ENCODE data around the gene LBHD1. TPM values are rescaled to one million over a fixed set of nuclear protein-coding genes. Genes with fewer than 3 reads are reported as not detected.

LBHD1 gene
- total and polyA plus RNA-seq, 3 experiments from 2014 or later, result 7.6 to 22.9 (median 22.6) TPM

- no peak for DNase-seq
- Mint-ChIP-seq H3K36me3 (peaks cover 8 to 80% (median 14%) of the 10 kb centered on the region in 3 donors), H3K4me3 (peak overlapping the region in 2 of 7 donors; percentile 23 to 57), H3K4me1 (peaks cover 41 to 63% (median 42%) of the 10 kb centered on the region in 3 donors), H3K27me3 (no peaks in the 10 kb centered on the region), H3K9me3 (no peaks in the 10 kb centered on the region), H3K27ac (peak overlapping the region in 7 of 8 donors; percentile 13 to 81 (median 61))
- H3K27ac ChIP-seq (ENCODE audit: low read depth, low read length), result no peak overlapping the region
- H3K4me1 ChIP-seq (ENCODE audit: insufficient read depth, low read length), result peaks cover 24% of the 10 kb centered on the region
- no peak overlapping the region for H3K4me3 ChIP-seq (ENCODE audit: low read length)
- peaks cover 51% of the 10 kb centered on the region for H3K36me3 ChIP-seq (ENCODE audit: insufficient read depth, low read length)
- no peaks in the 10 kb centered on the region for H3K27me3 ChIP-seq (ENCODE audit: insufficient read depth, low read length, poor library complexity, severe bottlenecking)
- CTCF ChIA-PET, result interaction anchor here (1.4 kb wide), 1 partner anchor 48 kb away, joined by 3 read pairs; the partner anchor contains the start of genes C11orf98 and CSKMT
- no peaks in the 10 kb centered on the region for H3K9me3 ChIP-seq (ENCODE audit: low read length)
- POLR2A ChIA-PET, result interaction anchor here (0.6 kb wide), 1 partner anchor 29 kb away, joined by 3 read pairs; no protein-coding TSS in a partner anchor
These were observed 40.8 kb upstream of the LBHD1 start for GRCh38 chr11:62712861-62713260.

- no peak for DNase-seq
- Histone ChIP-seq H3K36me3 (ENCODE audit: insufficient read depth, low read length) (peaks cover 46% of the 10 kb centered on the region), H3K4me3 (ENCODE audit: low read length) (no peak overlapping the region), H3K9me3 (ENCODE audit: low read length) (no peaks in the 10 kb centered on the region), H3K27ac (ENCODE audit: low read depth, low read length) (no peak overlapping the region), H3K27me3 (ENCODE audit: insufficient read depth, low read length, poor library complexity, severe bottlenecking) (no peaks in the 10 kb centered on the region), H3K4me1 (ENCODE audit: insufficient read depth, low read length) (peaks cover 29% of the 10 kb centered on the region)
- POLR2A ChIA-PET, result interaction anchor here (0.6 to 1.0 kb wide), 2 partner anchors 29 to 88 kb away, joined by 3 read pairs; no protein-coding TSS in a partner anchor
- Mint-ChIP-seq H3K27ac (peak overlapping the region in 7 of 8 donors; percentile 13 to 93 (median 63)), H3K27me3 (no peaks in the 10 kb centered on the region), H3K9me3 (no peaks in the 10 kb centered on the region), H3K4me3 (peak overlapping the region in 2 of 7 donors; percentile 23 to 57), H3K4me1 (peaks cover 43 to 63% (median 43%) of the 10 kb centered on the region in 3 donors), H3K36me3 (peaks cover 7 to 75% (median 13%) of the 10 kb centered on the region in 3 donors)
- CTCF ChIA-PET, result interaction anchor here (1.4 kb wide), 1 partner anchor 47 kb away, joined by 3 read pairs; the partner anchor contains the start of genes C11orf98 and CSKMT
These were observed 40.3 kb upstream of the LBHD1 start for GRCh38 chr11:62712276-62712812.

- Histone ChIP-seq H3K27ac (ENCODE audit: low read depth, low read length) (peak overlapping the region; percentile 88), H3K4me3 (ENCODE audit: low read length) (peak overlapping the region; percentile 91), H3K36me3 (ENCODE audit: insufficient read depth, low read length) (peaks cover 25% of the 10 kb centered on the region), H3K4me1 (ENCODE audit: insufficient read depth, low read length) (peaks cover 48% of the 10 kb centered on the region), H3K27me3 (ENCODE audit: insufficient read depth, low read length, poor library complexity, severe bottlenecking) (no peaks in the 10 kb centered on the region), H3K9me3 (ENCODE audit: low read length) (no peaks in the 10 kb centered on the region)
- Mint-ChIP-seq H3K27me3 (no peaks in the 10 kb centered on the region), H3K9me3 (no peaks in the 10 kb centered on the region), H3K4me3 (peak overlapping the region; percentile 89 to 100 (median 93)), H3K27ac (peak overlapping the region; percentile 91 to 99 (median 98)), H3K4me1 (peaks cover 49 to 70% (median 62%) of the 10 kb centered on the region in 3 donors), H3K36me3 (peaks cover 0 to 51% (median 3%) of the 10 kb centered on the region in 3 donors)
- DNase-seq, result peak in 1 of 5 donors; percentile 12
- CTCF ChIA-PET, result interaction anchor here (1.1 to 3.4 kb wide), 6 partner anchors 9 to 77 kb away, joined by 3 to 15 read pairs (median 8); partner anchors contain the start of genes HNRNPUL2, LBHD1, TMEM179B and TTC9C
- POLR2A ChIA-PET, result interaction anchor here (0.6 to 4.9 kb wide), 18 partner anchors 9 to 171 kb away, joined by 3 to 42 read pairs (median 8); partner anchors contain the start of genes B3GAT3, C11orf98, CSKMT and HNRNPUL2
These were observed 37.9 kb upstream of the LBHD1 start for GRCh38 chr11:62710001-62710345.

- ChIA-PET POLR2A (interaction anchor here (0.6 to 4.9 kb wide), 24 partner anchors 9 to 172 kb away, joined by 3 to 42 read pairs (median 5); partner anchors contain the start of genes B3GAT3, C11orf98, CSKMT and HNRNPUL2), CTCF (interaction anchor here (0.6 to 3.4 kb wide), 11 partner anchors 10 to 154 kb away, joined by 3 to 15 read pairs (median 4); partner anchors contain the start of genes HNRNPUL2, LBHD1, TMEM179B and TTC9C)
- peak overlapping the region; percentile 91 for H3K4me3 ChIP-seq (ENCODE audit: low read length)
- no peaks in the 10 kb centered on the region for H3K9me3 ChIP-seq (ENCODE audit: low read length)
- Mint-ChIP-seq H3K4me3 (peak overlapping the region; percentile 89 to 100 (median 93)), H3K27ac (peak overlapping the region; percentile 91 to 99 (median 98)), H3K36me3 (peaks cover 0 to 46% (median 3%) of the 10 kb centered on the region in 3 donors), H3K4me1 (peaks cover 49 to 70% (median 62%) of the 10 kb centered on the region in 3 donors), H3K27me3 (no peaks in the 10 kb centered on the region), H3K9me3 (no peaks in the 10 kb centered on the region)
- DNase-seq, result peak; percentile 91 to 99 (median 96)
- peaks cover 21% of the 10 kb centered on the region for H3K36me3 ChIP-seq (ENCODE audit: insufficient read depth, low read length)
- H3K4me1 ChIP-seq (ENCODE audit: insufficient read depth, low read length), result peaks cover 48% of the 10 kb centered on the region
- peak overlapping the region; percentile 88 for H3K27ac ChIP-seq (ENCODE audit: low read depth, low read length)
- H3K27me3 ChIP-seq (ENCODE audit: insufficient read depth, low read length, poor library complexity, severe bottlenecking), result no peaks in the 10 kb centered on the region
These were observed 37.4 kb upstream of the LBHD1 start for GRCh38 chr11:62709247-62710000.

- H3K4me1 ChIP-seq (ENCODE audit: insufficient read depth, low read length), result peaks cover 48% of the 10 kb centered on the region
- peak overlapping the region; percentile 89 to 100 (median 93) for H3K4me3 Mint-ChIP-seq
- ChIA-PET POLR2A (interaction anchor here (0.7 to 4.9 kb wide), 20 partner anchors 19 to 172 kb away, joined by 3 to 42 read pairs (median 6); partner anchors contain the start of genes B3GAT3, C11orf98, CSKMT and HNRNPUL2), CTCF (interaction anchor here (0.6 to 3.4 kb wide), 11 partner anchors 11 to 154 kb away, joined by 3 to 15 read pairs (median 4); partner anchors contain the start of genes HNRNPUL2, LBHD1, TMEM179B and TTC9C)
- H3K36me3 ChIP-seq (ENCODE audit: insufficient read depth, low read length), result peaks cover 17% of the 10 kb centered on the region
- peak overlapping the region; percentile 91 to 99 (median 98) for H3K27ac Mint-ChIP-seq
- H3K4me3 ChIP-seq (ENCODE audit: low read length), result peak overlapping the region; percentile 91
- no peaks in the 10 kb centered on the region for H3K27me3 ChIP-seq (ENCODE audit: insufficient read depth, low read length, poor library complexity, severe bottlenecking)
- no peaks in the 10 kb centered on the region for H3K9me3 ChIP-seq (ENCODE audit: low read length)
- peaks cover 47 to 66% (median 58%) of the 10 kb centered on the region in 3 donors for H3K4me1 Mint-ChIP-seq
- H3K27ac ChIP-seq (ENCODE audit: low read depth, low read length), result peak overlapping the region; percentile 88
- no peaks in the 10 kb centered on the region for H3K9me3 Mint-ChIP-seq
- no peaks in the 10 kb centered on the region for H3K27me3 Mint-ChIP-seq
- peak in 3 of 5 donors; percentile 25 to 76 (median 36) for DNase-seq
- H3K36me3 Mint-ChIP-seq, result peaks cover 0 to 40% (median 3%) of the 10 kb centered on the region in 3 donors
These were observed 36.7 kb upstream of the LBHD1 start for GRCh38 chr11:62708793-62709192.

GRCh38 chr11:62708392-62708791, 36.3 kb upstream of the LBHD1 start:
- H3K4me1 ChIP-seq (ENCODE audit: insufficient read depth, low read length), result peaks cover 48% of the 10 kb centered on the region

GRCh38 chr11:62707277-62707861, 35.3 kb upstream of the LBHD1 start, which contains the start of the genes BSCL2 and GNG3:
Gene BSCL2 (minus strand): TSS chr11:62707424. CDS start chr11:62707195, 229 bp downstream.
Gene GNG3 (plus strand): TSS chr11:62707676. CDS start chr11:62708296, 620 bp downstream.
- no peaks in the 10 kb centered on the region for H3K9me3 ChIP-seq (ENCODE audit: low read length)
- Mint-ChIP-seq H3K9me3 (no peaks in the 10 kb centered on the region), H3K27me3 (no peaks in the 10 kb centered on the region), H3K4me1 (peaks cover 39 to 53% (median 45%) of the 10 kb centered on the region in 3 donors), H3K27ac (peak within 1 kb of the TSS; percentile 95 to 99 (median 98)), H3K4me3 (peak within 1 kb of the TSS; percentile 90 to 100 (median 93)), H3K36me3 (peaks cover 3 to 28% (median 5%) of the 10 kb centered on the region in 3 donors)
- CTCF ChIA-PET, result interaction anchor here (0.8 to 5.3 kb wide), 7 partner anchors 13 to 283 kb away, joined by 3 to 33 read pairs (median 4); partner anchors contain the start of gene TMEM179B
- H3K4me3 ChIP-seq (ENCODE audit: low read length), result peak within 1 kb of the TSS; percentile 91
- POLR2A ChIA-PET, result interaction anchor here (0.6 to 4.9 kb wide), 9 partner anchors 19 to 117 kb away, joined by 3 to 42 read pairs (median 7); partner anchors contain the start of genes C11orf98, CSKMT, GANAB and HNRNPUL2
- DNase-seq, result no peak
- no peaks in the 10 kb centered on the region for H3K27me3 ChIP-seq (ENCODE audit: insufficient read depth, low read length, poor library complexity, severe bottlenecking)
- H3K36me3 ChIP-seq (ENCODE audit: insufficient read depth, low read length), result peaks cover 9% of the 10 kb centered on the region
- H3K27ac ChIP-seq (ENCODE audit: low read depth, low read length), result peak within 1 kb of the TSS; percentile 88
- peaks cover 48% of the 10 kb centered on the region for H3K4me1 ChIP-seq (ENCODE audit: insufficient read depth, low read length)

More at GRCh38 chr11:62708392-62708791, 36.3 kb upstream of the LBHD1 start:
- ChIA-PET POLR2A (interaction anchor here (0.6 to 4.9 kb wide), 21 partner anchors 19 to 173 kb away, joined by 3 to 42 read pairs (median 7); partner anchors contain the start of genes B3GAT3, C11orf98, CSKMT and HNRNPUL2), CTCF (interaction anchor here (1.3 to 3.4 kb wide), 7 partner anchors 15 to 284 kb away, joined by 3 to 15 read pairs (median 7); partner anchors contain the start of genes HNRNPUL2, LBHD1, TMEM179B and TTC9C)
- H3K4me3 Mint-ChIP-seq, result peak overlapping the region; percentile 89 to 100 (median 93)
- Histone ChIP-seq H3K4me3 (ENCODE audit: low read length) (peak overlapping the region; percentile 91), H3K9me3 (ENCODE audit: low read length) (no peaks in the 10 kb centered on the region), H3K27ac (ENCODE audit: low read depth, low read length) (peak overlapping the region; percentile 88), H3K27me3 (ENCODE audit: insufficient read depth, low read length, poor library complexity, severe bottlenecking) (no peaks in the 10 kb centered on the region), H3K36me3 (ENCODE audit: insufficient read depth, low read length) (peaks cover 17% of the 10 kb centered on the region)
- no peaks in the 10 kb centered on the region for H3K27me3 Mint-ChIP-seq
- no peak for DNase-seq
- H3K4me1 Mint-ChIP-seq, result peaks cover 44 to 63% (median 55%) of the 10 kb centered on the region in 3 donors
- peak overlapping the region; percentile 91 to 99 (median 98) for H3K27ac Mint-ChIP-seq
- peaks cover 0 to 36% (median 3%) of the 10 kb centered on the region in 3 donors for H3K36me3 Mint-ChIP-seq
- H3K9me3 Mint-ChIP-seq, result no peaks in the 10 kb centered on the region

Data from CD8-positive, alpha-beta memory T cell (primary cell).